HG03095 (cell line): ENCODE measurements around the gene CORT.
"Not testable (repeated sequence)": the region's sequence is repeated elsewhere in the genome, so short reads cannot be mapped to it uniquely, and the experiment has no call there.

Source experiments
- ATAC-seq: cut with Tn5 transposase; IDR thresholded peaks from one replicate; pipeline ENCODE4 v1.9.1; 2021; ENCODE audit warnings: moderate library complexity; ENCODE audit not compliant: unreplicated experiment

Gene CORT

DNA sequence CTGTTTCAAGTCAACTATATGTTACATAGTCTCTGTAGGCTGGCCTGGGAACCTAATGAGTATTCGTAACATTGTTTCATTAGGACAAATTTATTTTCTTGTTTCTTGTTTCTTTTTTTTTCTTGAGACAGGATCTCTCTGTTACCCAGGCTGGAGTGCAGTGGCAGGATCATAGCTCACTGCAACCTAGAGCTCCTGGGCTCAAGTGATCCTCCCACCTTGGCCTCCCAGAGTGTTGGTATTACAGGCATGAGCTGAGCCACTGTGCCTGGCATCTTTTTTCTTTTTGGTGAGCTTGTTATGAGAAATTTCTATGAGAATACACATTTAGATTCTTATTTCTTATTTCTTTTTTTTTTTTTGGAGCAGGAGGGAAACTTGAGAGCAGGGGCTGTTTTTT lies 12.8 kb upstream of the CORT start:
- no peak for ATAC-seq

DNA sequence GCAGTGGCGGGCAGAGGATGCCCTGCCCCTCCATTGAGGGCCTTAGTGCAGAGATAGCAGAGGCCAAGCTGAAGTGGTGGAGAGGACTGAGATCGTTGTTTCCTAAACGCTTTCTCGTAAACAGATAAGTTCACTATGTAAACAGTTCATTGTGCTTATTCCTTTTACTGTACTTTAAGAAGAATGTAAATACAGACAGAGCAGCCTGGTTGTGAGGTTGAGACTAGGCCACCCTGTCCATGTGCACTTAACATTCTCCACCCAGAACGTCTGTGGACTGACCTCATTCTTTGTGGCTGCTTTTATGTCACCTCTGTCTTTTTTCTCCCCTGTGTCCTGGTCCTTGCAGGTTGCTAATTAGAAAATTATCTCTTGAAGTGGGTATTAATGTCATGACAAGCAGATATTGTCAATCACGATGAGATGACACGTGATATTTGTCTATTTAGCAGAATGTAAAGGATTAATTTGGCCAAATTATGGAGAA lies 11.1 kb upstream of the CORT start:
- ATAC-seq, result no peak

DNA sequence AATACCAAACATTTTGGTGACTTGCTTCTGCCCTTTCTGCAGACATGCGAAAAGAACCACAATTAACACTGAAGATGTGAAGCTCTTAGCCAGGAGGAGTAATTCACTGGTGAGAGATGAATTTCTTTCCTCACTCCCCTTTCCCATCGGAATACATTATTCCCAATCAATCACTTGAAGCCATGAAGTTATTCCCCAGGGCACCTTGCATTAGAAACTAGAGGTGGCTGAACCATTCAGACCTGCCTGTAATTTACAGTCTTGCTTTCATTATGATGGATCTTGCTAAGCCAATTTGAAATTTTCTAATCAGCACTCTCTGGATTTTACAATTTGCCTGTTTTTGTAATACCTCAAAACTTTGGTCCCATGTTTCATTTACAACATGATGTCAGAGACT lies 9.5 kb upstream of the CORT start:
- ATAC-seq, result no peak

DNA sequence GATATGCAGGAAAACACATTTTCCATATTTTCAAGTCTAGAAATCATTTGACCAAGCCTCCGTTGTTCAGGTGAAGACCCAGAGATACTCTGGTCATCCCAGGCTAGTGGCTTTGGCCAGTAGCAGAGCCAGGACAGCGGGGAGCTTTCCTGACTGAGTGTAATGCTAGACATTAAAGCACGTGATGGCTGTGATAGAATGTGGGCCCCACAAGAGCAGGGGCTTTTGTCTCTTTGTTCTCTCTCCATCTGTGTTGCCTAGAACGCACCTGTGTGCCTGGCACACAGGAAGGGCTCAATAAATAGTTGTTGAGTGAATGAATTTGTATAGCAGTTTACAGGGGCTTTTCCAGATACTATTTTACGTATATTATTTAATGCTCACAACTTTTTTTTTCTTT lies 9.0 kb upstream of the CORT start:
- ATAC-seq, result no peak

DNA sequence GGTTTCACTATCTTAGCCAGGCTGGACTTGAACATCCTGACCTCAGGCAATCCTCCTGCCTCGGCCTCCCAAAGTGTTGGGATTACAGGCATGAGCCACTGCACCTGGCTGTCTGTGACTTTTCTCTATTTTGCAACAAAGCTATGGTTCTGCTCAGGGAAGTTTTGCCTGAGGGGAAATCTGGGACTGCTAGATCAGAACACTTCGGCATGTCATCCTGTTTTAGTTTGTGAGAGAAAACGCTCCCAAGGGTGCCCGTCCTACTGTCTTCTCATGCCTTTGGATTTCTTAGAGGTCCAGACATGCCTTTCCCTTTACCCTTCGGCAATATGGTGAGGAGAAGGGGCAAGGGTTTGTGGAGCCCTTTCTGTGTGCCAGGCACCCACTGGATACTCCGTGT lies 5.6 kb upstream of the CORT start:
- ATAC-seq, result no peak

DNA sequence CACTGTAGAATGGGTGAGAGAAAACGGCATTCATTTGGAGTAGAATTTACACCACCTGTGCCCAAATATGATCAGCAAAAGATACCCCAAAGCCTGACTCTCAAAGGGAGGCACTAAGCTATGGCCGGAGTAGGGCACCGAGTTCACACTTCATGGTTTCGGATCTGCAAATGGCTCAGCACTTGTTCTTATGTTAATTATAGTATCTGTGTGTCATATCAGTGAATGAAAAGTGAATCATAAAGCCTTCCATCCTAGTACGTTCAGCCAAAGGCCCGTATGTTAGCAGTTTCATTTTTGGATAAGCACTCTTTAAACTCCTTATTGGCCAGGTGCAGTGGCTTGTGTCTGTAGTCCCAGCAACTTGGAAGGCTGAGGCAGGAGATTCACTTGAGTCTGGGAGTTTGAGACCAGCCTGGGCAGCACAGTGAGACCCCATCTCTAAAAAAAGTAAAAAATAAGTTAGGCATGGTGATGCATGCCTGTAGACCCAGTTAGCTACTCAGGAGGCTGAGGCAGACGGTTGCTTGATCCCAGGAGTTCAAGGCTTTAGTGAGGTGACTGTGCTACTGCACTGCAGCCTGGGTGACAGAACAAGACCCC lies 4.9 kb upstream of the CORT start:
- ATAC-seq, result no peak

DNA sequence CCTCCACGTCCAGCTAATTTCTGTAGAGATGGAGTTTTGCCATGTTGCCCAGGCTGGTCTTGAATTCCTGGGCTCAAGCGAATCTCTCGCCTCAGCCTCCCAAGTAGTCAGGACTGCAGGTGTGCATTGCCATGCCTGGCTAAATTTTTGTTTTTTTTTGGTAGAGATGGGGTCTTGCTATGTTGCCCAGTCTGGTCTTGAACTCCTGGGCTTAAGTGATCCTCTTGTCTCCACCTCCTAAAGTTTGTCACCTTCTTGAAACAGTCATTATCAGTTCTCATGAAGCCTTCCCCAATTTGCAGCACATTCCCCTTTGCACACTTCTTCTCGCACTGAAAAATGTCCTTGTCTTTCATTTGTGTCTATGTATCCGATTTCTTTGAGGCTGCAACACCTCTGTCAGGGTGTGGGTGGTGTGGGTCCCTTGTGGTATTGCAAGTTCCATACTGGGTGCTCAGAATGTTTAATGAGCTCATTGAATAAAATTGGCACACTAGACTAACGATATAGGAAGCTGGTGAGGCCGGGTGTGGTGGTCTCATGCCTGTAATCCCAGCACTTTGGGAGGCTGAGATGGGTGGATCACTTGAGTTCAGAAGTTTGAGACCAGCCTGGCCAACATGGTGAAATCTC lies 2.9 kb upstream of the CORT start:
- ATAC-seq, result no peak

DNA sequence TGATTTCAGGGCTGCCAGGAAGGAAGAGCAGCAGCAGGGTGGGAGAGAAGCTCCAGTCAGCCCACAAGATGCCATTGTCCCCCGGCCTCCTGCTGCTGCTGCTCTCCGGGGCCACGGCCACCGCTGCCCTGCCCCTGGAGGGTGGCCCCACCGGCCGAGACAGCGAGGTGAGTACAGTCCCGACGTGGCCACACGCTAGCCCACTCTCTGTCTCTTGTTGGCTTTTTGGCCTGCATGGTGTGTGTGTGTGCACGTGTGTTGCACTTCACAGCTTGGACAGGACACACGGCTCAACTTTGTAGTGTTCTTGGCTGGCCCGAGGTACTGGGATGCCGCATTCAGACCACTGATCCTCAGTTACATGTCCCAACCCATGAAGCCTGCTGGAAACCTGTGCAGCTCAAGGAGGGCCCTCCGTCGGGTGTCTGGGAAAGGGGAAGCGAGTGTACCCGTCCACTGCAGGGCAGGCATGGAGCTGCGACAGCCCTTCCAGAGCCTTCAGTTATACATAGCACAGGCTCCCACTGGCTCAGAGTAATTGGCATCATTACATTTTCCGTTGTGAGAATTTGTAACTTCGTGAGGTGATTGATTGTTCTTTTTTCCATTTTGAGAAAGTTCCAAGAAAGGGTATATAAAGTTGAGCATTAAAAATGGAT lies 454 bp downstream of the CORT start:
- ATAC-seq, result no peak

DNA sequence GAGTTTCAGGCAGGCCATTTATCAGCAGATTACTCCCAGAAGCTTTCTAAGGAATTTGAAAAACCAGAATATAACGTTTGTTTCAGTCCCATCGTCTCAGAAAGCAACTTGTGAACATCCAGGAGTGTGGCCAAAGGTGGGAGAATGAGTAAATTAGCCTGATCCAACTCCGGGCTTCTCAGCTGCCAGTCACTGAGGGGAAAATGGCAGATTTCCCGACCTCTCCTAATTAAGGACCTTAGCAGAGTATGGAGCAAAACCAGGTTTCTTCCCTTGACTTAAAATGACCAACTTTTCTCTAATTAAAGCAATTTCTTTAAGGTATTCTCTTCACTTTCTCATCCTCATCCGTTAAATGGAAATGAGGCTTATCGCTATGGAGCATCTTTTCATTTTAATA lies 1.0 kb downstream of the CORT start:
- ATAC-seq, result no peak

DNA sequence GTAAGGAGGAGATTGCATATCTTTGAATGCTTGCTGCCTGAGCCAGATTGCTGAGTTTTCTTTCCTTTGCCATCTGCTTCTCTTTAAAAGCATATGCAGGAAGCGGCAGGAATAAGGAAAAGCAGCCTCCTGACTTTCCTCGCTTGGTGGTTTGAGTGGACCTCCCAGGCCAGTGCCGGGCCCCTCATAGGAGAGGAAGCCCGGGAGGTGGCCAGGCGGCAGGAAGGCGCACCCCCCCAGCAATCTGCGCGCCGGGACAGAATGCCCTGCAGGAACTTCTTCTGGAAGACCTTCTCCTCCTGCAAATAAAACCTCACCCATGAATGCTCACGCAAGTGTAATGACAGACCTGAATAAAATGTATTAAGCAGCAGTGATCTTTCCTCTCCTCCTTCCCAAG lies 1.5 kb downstream of the CORT start:
- no peak for ATAC-seq

DNA sequence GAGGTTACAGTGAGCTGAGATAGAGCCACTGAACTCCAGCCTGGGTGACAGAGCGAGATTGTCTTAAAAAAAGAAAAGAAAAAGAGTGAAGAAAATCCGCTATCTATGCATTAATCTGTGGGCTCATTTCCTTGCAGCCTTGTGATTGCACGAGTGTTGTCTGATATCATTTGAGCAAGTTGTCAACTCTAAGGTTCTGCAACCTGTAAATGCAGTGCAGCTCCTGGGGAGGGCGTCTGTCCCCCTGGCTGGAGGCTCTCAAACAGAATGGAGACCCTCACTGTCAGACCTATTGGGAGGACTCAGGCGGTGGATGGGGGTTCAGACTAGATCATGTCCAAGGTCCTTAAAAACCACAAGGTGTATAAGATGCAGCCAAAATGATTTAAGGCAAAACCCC lies 6.2 kb downstream of the CORT start:
- no peak for ATAC-seq

DNA sequence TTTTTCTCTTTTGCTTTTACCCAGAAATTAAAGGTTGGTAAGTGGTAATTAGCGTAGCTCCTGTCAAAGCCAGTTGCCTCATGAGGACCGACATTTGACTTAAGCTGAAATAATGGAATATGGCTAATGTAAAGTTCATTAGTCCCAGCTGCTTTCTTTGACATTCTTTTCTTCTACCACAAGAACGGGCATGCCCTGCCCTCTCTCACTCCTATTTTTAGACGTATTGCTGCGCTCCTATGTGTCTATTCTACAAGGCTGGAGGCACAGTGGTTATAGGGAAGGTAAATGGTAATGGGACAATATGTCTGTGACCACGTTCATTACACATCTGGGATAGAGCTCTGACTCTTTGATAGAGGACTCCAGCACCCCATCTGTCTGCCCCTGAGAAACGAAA lies 6.8 kb downstream of the CORT start:
- no peak for ATAC-seq

DNA sequence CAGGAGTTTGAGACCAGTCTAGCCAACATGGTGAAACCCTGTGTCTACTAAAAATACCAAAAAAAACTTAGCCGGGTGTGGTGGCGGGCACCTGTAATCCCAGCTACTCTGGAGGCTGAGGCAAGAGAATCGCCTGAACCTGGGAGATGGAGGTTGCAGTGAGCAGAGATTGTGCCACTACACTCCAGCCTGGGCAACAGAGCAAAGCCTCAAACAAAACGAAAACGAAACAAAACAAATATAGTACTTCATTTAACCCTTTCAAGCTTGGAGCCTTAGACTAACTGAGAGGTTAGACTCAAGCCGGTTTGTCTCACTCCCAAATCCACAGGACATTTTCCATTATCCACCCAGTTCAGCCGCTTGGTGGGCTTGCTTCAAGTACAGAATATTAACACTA lies 7.6 kb downstream of the CORT start:
- ATAC-seq, result not testable (repeated sequence)

DNA sequence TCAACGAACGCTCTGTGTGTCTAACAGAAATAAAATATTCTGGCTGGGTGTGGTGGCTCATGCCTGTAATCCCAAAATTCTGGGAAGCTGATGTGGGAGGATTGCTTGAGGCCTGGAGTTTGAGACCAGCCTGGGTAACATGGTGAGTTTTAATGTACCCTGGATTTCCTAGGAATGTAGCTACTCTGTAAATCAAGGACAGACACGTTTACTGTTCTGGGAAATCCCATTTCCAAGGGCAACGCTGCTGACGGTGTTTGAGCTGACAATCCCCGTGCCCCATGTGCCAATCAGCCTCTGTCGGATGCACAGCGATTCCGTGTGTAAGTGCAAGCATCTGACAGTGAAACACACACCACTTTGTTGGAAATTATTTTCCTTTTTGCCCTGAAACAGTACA lies 8.0 kb downstream of the CORT start:
- ATAC-seq, result no peak

DNA sequence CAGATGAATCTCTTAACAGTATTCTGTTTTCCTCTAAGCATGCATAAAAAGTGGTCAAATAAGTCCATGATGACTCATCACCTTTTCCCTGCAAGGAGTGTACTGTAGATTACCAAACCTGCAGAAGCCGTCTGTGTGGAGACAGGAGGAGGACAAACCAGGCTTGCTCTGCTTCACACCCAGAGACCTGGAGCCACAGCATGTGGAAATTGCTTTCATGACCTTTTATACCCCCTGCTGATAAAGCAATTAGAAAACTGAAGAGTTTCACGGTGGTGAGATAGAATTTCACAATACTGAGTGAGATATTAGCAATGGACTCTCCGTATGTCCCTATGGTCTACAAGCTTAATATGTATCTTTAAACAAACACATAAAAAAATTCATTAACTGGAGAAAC lies 9.4 kb downstream of the CORT start:
- no peak for ATAC-seq

DNA sequence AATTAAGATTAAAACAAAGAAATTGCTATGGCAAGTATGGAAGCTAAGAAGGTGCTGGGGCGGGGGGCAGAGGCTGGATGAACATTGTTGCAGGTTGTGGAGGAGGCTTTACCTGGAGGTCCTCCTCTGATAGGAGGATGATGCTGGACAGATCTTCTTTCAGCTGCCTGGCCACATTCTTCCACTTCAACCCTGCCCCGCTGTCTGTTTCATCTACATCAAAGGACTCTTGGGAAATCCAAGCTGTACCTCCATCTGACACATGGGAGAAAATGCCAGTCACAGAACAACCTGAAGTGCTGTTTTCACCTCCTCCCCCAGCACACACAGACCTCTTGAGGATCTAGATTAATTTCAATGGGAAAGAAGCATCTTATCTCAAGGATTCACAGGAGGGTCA lies 17.2 kb downstream of the CORT start:
- no peak for ATAC-seq

DNA sequence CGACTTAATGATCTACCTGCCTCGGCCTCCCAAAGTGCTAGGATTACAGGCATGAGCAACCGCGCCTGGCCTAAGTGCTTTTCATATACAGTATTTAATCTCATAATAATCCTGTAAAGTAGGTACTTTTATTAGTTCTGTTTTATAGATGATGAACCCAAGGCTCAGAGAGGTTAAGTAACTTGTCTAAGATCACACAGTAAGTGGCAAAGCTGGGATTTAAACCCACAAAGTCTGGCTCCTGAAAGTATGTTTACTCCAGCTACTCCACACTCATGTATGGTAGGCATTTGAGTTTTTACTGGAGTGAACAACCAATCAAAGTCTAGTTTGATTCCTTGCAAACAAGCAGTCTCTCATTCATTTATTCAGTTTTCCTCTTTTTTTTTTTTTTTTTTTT lies 20.2 kb downstream of the CORT start:
- ATAC-seq, result no peak

DNA sequence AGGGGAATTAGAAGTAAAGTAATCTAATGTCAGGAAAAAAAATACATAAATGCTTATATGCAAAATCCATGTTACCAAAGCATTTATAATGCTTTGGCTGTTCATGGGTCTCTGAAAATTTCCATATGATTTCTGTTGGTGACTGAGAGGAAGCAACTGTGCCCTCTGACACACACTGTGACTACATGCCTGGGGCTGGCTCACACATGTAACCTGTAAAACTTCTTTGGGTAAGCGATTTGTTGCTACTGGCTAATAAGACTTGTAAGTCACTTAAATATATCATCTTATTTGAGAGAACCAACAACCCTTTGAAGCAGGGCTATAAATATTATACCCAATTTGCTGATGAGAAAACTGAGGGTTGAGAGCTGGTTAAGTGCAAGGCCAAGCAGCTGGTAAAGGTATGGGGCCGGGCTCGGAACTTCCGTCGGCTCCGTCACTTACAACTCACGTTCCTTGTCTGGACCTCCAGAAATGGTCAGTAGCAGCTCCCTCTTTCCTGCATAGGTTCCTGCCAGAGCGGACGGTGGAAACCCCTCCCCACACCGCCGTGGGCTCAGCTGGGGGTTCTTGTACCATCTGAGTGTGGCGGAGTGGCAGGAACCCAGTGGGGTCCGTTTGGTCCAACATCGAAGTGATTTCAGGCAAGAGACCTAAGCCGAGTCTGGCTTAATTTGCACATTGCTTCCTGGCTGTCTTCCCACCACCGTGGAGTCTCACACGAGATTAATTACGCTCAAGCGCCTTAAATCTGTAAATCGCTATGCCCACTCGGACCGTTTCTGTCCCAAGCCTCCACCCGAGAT lies 21.8 kb downstream of the CORT start:
- no peak for ATAC-seq

DNA sequence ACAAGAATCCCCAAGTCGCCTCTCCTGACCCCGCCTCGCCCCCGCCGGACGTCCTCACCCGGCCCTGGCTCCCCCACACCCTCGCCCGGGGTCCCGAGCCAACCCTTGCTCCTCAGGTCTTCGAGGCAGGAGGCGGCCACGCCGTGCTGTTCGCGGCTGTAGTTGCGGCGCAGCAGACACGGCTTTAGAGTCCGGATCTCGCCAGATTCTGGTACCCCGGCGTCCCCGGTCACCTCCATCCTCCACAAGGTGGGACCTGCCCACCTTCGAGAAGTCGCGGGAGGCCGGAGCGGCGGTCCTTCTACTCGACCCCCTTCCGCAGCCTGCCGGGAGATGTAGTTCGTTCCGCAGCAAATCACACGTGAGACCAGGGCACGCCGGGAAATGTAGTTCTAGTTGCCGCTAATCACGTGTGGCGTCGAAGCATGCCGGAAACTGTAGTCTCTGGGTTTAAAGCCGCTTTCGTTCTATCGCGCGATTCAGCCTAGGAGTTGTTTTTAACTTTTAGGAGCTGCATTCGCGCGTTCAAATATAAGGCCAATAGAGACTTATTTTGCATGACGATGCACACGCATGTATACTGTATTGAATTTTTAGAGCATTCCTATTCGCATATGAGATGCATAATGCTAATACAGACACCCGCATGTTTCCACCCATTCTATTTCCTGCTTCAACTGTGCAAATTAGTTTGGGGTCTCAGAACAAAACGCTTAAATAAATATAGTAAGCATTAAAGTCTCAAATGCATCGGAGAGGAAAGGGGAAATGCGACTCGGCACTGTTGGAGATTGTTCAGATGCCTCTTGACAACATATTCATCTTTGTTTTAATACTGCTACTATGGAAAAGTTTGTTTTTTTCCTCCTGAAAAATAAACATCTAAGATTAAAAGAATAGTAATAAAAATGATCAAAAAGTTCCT lies 22.7 kb downstream of the CORT start, which contains the start of gene DFFA:
TSS of gene DFFA (minus strand) at position 310 of the 925 bp plus-strand sequence. CDS start at position 239, 71 bp downstream.
- ATAC-seq, result peak; percentile 71

DNA sequence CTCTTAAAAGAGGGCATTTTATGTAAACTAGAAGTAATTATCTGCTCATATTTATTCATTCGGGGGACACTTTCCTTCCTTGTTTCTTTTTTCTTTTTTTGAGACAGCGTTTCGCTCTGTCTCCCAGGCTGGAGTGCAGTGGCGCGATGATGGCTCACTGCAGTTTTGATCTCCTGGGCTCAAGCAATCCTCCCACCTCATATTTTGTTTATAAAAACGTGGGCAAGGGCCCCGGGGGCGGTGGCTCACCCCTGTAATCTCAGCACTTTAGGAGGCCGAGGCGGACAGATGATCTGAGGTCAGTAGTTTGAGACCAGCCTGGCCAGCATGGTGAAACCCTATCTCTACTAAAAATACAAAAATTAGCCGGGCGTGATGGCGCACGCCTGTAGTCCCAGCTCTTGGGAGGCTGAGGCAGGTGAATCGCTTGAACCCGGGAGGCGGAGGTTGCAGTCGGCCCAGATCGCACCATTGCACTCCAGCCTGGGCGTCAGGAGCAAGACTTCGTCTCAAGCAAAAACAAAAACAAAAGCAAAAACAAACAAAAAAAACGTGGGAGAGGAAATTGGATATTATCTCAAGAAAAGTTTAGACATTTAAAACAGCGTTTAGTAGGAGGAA lies 23.4 kb downstream of the CORT start:
- ATAC-seq, result no peak
